ENCODE results near the gene SEMA3G.

Gene SEMA3G

DNA sequence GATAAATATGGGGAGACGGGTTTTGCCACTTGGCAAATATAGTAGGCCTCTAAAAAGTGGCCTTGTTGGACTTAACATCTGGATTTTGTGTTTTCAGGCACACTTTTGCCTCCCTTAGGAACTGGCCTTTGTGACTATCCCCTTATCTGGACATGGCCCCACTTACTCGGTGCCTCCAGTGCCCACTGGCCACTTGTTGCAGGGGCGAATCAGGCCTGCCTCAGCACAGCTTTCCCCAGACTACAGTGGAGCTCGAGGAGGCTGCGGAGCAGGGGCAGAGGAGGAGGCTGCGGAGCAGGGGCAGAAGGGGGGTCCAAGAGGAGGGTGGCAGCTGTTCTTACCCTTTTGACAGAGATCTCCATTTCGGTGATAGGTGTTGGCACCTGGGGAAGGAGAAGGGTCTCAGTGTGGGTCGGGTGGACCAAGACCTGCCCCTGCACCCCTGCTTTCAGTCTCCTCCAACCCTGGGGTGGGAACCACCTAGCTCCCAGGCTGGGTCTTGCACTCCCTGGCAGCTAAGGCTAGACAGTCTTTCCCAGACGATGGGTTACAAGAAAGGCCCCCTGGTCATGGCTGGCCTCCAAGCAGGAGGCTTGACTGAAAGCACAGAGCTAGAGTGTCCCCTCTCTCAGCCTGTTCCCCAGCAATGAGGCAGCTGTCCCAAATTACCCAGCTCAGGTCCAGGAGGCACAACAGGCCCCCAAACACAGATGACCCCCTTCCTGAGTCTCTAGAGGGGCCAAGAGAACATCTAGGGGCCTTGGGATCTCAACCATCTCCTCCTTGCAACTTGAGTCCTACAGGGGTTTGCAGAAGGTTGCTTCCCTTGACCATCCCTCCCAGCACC lies 6.1 kb downstream of the SEMA3G start:
- no peak for DNase-seq (ENCODE audit: low read depth)

DNA sequence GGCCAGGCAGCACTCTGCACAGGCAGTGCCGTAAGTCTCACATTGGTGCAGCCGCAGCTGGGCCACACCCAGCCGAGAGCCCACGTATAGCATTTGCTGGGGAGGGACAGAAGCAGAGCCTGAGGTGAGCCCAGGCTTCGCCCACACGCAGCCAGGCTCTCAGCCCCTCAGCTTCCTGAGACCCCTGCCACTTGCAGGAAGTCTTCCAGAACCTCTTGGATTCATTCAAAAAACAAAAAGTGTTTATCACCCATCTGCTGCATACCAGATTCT lies 6.9 kb downstream of the SEMA3G start:
- DNase-seq (ENCODE audit: low read depth): no peak

DNA sequence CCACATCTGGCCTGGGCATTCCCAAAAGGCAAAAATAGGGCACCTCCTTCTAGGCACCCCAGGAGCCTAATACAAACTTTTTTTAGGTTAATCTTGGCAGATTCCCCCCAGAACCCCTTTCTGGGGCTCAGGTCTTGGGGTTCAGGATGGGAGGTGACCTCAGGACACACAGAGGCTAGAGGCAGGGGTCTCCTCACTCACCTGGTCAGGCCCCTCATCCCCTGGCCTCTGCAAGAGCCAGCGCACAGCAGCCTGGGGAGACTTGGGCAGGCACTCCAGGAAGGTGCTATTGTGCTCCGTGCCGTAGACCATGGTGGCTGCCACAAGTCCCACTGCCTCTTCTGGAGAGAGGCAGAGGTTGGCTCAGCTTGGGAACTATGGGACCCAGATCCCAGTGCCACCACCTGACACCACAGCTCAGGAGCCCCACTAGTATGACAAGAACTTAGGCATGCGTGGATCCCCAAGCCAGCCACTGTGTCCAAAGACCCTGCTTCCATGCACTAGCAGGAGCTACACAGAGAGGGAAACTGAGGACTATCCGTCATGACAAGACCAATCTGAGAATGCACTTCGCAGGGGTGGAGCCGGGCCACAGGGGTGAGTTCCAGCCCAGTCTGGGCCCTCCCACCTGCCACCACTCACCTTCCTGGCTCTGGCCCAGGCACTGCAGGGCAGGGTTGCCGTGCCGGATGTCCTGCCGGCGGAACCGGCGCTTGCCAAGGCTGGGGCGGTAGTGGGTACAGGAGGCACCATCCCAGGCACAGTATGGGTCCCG lies 7.4 kb downstream of the SEMA3G start:
- no peak for DNase-seq (ENCODE audit: low read depth)

DNA sequence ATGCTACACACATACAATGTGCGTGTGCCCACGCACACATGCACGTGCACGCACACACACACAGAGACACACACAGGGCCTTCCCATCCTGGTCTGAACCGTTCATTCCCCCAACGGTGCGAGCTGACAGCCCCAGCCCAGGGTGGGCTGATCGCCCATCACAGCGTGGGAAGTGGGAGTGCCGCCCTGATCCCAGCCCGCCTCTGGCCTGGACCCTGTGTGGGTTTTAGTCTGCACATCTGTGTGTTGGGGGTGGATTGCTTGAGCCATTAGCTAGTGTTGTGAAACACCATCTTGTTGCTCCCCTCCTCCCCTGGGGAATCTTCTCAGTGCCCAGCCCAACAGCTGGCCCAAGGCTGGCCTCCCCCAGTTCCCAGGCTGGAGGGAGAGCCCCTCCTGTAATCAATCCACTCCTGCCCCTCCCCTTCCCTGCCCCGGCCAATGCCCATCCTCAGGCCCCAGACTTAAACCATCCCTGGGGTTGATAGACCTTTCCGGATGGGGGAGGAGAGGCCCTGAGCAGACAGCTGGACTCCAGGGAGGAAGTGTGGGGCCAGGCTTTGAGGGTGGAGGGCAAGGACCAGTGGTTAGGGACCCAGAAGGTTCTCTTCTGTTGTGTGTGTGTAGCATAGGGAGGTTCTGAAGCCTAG lies 8.3 kb downstream of the SEMA3G start:
- DNase-seq (ENCODE audit: low read depth): peak; percentile 83

DNA sequence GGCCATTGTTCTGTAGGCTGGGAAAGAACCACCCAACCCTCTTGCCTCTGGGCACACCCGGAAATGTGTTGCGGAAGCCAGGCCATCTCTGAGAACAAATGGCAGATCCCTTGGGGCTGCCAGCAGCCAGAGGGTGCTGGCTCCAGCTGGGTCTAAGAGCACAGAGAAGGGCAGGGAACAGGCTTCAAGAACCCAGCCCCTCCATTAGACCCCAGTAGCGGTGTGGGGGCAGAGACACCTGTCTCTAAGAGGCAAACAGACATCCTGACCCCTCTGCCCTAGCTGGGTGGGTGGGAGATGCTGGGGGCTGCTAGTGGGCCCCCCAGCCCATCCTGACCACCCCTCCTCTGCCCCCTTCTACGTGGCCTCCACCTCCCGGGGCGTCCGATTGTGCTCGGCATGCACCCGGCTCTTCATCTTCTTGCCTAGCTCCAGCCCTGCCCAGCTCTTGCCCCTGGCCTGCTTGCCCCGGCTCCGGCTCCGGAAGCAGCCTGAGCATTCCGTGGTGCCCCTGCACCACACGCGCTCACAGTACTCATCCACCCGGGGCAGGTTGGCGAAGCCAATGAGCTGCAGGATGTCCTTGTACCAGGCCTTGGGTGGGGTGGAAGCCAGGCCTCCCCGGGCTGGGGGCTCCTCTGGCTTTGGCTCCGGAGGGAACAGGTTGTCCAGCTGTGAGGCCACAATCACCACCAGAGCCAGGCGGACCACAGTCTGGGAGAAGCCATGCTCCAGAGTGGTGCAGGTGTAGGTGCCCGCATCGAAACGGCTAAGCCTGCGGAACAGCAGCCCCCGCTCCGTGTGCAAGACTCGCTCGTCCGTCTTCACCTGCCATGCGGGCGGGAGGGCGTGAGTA lies 9.4 kb downstream of the SEMA3G start:
- no peak for DNase-seq (ENCODE audit: low read depth)

DNA sequence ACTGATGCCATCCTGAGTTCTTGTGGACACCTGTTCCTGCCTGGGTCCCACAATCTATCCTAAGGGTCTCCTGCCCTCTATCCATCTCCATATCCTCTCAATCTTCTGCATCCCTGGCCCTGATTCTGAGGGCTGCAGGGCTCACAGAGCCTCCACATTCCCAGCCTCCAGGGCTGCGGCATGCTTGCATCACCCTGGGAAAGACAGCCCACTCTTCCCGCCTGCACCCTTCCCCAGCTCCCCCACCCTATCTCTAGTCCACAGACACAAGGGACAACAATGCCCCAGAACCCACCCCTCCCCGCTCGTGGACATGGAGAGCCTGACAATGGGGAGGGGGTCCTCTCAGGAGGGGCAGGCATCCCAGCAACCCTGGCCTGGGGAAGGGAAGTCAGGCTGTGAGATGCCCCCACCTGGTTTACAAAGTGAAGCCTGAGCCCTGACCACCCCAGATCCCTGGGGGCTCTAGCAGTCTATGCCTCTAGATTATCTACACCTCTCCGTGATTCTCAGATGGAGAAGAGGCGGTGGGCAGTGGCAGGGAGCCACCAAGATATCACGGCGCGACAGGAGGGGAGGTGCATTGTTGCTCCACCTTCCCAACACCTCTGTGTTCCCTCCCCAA lies 10.3 kb downstream of the SEMA3G start:
- DNase-seq (ENCODE audit: low read depth): no peak

DNA sequence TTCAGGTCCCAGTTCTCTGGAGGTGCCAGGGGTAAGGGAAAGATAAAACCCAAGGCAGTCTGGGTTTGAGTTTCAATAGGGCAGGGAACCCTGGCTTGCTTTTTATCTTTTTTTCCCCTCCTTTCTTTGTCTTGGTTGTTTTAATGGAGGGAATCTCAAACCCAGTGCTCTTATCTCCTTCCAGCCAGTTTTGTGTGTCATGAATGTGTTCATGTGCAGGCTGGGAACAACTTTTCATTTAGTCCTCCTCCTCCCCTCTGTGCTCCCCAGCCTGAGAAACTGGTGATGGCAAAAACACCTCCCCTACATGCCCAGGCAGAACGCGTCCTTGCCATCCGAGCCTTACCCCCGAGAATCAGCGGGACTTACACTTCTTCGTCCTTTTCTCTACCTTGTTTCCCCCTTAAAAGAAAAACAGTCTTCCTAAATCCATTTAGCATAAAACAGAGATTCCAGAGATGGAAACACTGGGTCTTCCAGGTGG lies 10.9 kb downstream of the SEMA3G start:
- DNase-seq (ENCODE audit: low read depth): no peak

DNA sequence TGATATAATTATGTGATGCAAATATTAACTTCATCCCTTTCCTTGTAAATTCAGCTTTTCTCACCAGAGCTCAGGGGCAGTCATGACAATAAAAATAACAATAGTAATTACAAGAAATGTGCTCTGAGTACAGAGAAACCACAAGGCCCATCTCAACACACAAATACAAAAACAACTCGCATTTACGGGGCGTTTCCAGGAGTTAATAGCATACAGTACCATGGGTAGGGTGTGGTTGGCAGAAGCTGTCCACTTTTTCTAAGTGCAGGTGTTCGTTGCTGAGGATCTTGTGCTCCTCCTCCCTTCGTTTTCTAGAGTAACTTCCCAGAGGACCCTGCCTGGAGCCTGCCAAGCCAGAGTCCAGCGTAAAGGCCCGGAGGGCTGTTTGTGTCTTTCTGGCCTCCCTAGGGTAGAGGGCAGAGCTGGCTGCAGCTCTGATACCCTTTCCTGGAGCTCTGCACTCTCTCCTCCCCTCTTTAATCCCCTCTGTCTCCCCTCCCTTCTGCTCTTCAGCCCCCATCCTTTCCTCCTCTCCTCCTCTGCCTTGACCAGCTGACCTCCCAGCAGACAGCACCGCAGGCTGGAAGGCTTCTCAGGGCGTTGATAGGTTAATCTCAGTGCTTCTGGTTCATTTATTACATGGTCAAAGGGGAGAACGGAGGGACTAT lies 11.4 kb downstream of the SEMA3G start:
- no peak for DNase-seq (ENCODE audit: low read depth)

DNA sequence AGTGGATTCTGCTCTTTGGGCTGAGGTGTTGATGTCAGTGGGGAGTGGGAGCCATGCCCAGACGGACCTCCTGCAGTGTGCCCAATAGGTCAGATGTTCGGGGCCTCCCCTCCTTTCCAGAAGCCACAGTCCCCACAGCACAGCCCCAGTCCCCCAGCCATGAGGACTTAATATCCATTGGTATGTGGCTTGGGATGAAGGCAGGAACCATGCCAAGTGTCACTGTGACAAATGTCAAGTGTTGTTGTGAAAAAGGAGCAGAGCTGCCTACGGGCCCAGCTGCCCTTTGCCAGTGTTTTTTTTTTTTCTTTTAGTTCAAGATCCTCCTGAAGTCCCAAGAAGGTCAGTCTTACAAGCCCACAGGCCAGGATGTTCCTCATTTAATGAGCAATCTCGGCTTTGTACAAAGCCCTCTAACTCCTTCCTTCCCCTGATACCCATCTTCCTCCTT lies 12.2 kb downstream of the SEMA3G start:
- DNase-seq (ENCODE audit: low read depth): no peak

DNA sequence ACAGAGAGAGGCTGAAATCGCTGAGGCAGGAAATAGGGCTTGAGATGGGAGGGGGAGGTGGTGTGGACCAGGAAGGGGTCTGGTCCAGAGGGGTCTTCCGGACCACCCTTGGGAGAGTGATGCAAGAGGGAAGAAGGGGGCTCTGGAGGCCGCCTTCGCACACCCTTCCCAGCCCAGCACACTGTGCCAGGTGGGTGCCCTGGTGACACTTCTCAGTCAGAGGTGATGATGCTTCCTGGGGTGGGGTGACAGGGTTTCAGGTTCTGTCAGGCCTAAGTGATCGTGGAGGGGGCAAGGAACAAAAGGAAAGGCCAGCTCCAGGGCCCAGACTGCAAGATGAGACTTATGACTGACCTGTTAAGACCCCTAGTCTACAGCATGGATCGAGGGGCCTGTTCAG lies 12.7 kb downstream of the SEMA3G start:
- no peak for DNase-seq (ENCODE audit: low read depth)

DNA sequence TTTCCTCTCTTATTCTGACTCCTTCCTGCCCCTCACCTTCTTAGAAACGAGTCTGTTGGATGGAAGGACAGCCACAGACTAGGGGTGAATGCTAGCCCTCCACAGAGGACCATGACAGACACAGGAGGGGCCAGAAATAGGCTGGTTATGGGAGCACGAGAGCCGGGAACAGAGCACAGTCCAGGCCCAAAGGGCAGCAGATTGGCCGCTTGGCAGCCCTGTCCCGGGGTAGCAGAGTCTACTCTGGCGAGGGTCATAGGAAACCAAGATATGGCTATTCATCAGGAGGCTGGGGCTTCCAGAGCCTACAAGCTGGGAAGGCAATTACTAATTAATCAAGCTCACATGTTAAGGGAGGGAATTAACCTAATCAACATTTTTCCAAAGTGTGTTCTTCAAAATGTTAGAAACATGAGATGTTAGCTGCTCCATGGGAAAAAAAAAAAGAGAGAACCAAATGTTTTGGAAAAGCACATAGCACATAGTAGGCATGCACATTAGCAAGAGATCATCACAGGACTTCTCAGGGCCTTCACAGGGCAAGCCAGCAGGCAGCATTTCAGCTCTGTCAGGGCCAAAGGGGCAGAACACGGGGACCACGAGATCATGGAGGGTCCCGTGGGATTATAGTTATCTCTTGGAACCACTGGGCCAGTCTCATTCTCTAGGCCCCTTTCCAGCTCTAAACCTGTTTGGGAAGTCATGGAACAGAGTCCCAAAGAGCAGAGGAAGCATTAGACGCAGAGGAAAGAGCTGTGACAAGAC lies 13.3 kb downstream of the SEMA3G start:
- no peak for DNase-seq (ENCODE audit: low read depth)

DNA sequence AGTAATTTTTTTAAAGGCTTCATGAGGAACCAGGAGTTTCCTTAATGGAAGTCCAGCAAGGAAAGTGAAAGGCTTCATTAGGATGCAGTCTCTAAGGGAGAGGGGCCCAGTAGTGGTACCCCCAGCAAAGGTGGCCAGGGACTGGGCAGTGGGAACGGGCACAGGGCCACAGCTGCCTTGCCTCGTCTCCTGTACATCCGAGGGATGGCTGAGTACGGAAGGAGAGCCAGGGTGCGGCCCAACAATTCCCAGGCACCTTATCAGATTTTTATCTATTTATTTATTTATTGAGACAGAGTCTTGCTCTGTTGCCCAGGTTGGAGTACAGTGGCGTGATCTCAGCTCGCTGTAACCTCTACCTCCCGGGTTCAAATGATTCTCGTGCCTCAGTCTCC lies 14.5 kb downstream of the SEMA3G start:
- DNase-seq (ENCODE audit: low read depth): no peak

DNA sequence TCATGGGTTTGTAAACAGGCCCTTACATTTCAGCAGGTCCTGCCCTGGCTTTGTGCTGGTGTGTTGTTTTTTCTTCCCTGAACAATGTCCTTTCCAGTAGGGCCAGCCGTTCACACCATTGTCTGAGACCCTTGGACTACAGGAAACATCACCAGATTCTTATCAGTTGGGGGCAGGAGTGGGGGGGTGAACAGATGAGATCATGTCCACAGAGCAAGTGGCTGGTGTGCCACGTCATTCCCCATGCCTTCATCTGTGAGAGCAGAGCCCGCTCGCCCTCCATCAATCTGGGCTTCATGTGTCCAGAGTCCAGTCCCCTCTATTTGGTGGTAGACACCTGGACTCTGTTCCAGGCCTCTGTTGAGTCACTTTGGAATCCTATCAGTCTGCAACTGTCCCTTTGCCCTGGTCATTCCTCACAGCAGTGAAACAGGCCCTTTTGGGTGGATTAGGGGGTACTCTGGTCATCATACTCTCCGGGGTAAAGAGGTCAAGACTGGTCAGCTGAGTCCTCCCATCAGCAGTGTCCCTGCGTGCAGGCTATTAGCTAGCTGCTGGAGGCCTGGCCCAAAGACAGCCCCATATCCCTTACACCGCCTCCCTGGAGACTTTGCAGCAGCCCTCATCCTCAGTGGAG lies 15.0 kb downstream of the SEMA3G start:
- no peak for DNase-seq (ENCODE audit: low read depth)

DNA sequence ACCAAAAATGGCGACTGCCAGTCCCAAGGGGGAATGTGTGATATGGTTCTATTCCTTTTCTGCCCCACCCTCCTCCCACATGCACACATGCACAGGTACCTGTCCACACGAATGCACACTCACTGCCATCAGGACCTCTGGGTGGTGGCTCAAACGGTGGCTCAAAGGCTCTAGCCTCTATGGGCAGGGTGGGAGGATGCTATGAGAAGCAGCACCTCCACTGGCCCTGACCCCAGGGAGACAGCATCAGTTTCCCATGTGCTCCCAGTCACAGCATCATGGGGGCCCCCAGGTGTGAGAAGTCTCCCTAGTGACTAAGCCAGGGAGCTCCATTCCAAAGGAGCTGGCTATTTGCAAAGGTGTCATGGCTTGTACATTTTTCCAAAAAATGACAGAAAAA lies 15.9 kb downstream of the SEMA3G start:
- no peak for DNase-seq (ENCODE audit: low read depth)

DNA sequence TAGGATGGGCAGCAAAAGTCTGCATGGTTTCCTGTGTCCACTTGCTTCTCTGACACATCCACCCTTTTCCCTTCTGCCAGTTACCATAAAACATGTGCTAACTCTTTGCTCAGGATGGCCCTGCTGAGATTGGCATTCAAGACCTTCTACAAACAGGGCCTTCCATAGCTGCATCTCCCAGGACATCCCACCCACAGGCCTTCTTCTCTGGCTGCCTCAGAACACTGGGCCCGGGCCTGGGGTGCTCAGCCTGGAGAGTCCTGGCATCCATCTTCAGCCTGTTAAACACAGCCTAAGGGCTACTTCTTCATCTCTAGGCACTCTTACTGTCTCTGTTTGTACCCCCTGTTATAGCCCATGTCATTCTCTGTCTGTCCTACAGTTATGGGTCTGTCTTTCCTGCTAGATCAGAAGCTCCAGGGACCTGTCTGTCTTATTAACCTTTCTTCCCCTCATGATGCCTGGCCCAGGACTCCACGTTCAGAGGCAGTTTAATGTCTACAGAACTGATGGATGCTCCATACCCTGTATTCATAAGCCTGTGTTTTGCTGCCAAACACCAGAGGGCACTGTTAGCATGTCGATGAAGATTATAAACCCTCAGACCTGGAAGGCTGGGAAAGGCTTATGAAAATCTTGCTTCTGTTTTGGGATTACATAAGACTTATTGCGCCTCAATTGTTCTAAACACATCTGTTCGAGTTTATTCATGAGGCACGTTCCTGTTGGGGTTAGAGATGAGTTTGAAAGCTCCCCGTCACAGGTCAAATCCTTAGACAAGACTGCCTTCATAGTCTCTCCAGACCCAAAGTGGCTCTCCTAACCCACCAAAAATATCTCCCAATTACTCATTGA lies 16.5 kb downstream of the SEMA3G start:
- DNase-seq (ENCODE audit: low read depth): peak; percentile 79

DNA sequence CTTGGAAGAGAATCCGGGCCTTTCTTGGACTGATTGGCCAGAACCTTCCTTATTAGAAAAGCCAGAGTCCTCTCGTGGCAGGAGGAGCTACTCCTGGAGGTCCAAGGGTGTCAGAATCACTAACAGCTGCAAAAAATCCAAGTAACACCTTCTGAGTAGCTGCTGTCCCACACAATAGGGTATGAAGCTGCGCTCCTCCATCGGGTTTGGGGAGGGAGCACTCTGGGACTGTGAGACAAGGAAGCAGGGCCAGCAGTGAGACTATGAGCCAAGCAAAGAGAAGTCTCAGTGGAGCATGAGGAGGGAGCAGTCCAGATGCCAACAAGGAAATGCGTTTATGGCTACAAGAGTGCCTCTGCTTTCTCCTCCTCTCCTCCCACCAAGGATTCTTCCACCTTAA lies 21.7 kb downstream of the SEMA3G start:
- DNase-seq (ENCODE audit: low read depth): no peak

DNA sequence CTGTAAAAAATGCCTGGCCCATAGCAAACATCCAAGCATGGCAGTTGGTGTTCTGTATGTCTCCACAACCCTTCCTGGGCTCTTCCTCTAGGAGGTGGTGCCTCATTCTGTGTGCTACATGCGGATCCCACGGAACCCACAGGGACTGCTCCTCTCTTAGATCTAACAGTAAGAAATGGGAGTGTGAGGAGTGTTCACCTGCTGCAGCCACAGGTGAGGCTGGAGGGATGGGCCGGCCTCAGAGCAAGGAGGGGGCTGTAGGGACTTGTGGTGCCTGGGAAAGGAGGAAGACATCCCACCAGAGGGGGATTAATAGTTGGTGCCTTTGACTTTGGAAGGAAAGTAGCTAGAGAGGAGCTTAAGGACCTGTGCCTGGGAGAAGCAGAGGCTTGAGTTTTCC lies 22.2 kb downstream of the SEMA3G start:
- DNase-seq (ENCODE audit: low read depth): no peak

DNA sequence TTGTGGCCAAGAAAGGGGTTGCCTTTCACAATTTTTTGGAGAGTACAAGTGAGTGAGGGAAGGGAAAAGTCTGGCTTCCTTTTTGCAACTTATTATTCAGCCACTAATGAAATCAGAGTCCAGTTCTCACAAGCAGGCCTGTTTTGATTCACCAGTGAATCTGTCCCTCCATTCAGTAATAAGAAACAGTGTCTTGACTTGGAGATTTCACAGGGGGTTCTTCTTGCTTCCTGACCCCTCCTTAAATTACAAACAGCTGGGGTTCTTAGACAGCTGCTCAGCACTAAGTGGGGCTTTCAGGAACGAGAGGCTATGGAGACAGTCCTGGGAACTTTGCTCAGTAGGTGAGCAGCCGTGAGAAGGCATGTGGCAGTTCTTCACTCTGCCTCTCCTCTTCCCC lies 24.5 kb downstream of the SEMA3G start:
- no peak for DNase-seq (ENCODE audit: low read depth)

DNA sequence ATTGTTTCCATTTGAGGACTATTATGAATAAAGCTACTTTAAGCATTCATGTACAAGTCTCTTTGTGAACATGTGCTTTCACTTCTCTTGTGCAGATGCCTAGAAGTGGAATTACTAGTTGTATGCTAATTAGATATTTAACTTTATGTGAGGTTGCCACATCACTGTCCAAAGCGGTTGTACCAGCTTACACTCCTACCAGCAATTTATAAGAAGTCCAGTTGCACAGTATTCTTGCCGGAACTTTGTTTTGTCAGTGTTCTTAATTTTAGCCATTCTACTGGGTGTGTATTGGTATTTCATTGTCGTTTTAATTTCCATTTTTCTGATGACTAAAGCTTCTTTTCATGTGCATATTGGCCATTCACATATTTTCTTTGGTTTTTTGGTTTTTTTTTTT lies 29.1 kb downstream of the SEMA3G start:
- DNase-seq (ENCODE audit: low read depth): no peak
